Ureter (tissue), 1 donor: ENCODE results near the gene GNAZ. TPM values are rescaled to one million over a fixed set of nuclear protein-coding genes. Genes with fewer than 3 reads are reported as not detected.

Experiments used
- DNase-seq: peaks from one replicate; pipeline ENCODE4 v3.0.0-alpha.2; 2020; ENCODE audit warnings: low spot score
- total RNA-seq: library from RNA; stranded (reverse); gene quantifications from one replicate; pipeline ENCODE4 v1.2.4, GENCODE V29; 2023
- donor health status: DM: yes; HTN: yes; CAD: no.

Gene GNAZ
- total RNA-seq, 1 donor from 2014 or later = 10.7 TPM

DNA sequence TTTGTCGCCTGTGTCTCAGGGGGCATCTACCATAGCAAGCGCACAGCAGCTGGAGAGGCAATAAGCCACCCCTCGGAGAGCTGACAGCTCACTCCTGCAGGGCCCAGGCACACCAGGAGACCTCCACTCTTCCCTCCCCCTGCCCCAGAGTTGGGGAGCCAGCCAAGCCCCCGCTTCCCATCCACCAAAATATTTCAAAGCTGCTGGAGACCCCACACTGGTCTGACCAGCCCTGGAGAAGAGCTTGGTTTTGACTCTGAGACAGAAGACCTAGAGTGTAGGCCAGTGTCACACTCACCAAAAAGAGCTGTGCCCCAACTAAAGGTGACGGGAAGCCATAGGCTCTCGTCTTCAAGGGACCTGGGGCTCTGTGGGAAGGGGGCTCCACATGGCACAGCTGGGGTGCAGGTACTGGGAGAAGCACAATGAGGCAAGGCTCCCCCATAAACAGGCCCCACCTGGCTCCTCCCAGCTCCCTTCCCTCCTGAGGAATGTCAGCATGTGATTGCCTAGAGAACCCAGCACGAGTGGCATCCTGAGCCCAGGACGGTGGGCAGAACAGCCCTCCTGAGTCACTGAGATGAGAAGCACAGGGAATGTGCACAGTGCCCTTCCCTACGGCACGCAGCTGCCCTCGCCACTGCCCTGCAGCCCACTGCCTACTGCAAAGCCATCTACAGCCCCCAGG, 5.8 kb upstream of the GNAZ start:
- peak; percentile 27 for DNase-seq

DNA sequence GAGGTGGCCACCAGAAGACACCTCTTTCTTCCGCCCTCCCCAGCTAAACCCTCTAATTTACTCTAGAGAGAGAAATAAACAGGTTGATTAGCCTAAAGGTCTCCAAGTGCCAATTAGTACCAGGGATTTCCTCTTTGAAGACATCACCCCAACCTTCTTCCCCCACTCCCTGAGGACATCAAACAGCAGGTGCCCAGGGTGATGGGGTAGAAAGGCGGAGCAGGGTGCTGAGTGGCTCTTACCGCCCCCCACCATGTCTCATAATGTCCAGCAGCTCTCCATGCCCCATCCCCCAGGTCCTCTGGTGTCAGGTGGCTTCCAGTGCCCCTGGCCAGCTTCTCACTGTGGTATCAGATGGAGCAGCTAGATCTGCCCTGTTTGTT, 5.3 kb upstream of the GNAZ start:
- peak; percentile 24 for DNase-seq

DNA sequence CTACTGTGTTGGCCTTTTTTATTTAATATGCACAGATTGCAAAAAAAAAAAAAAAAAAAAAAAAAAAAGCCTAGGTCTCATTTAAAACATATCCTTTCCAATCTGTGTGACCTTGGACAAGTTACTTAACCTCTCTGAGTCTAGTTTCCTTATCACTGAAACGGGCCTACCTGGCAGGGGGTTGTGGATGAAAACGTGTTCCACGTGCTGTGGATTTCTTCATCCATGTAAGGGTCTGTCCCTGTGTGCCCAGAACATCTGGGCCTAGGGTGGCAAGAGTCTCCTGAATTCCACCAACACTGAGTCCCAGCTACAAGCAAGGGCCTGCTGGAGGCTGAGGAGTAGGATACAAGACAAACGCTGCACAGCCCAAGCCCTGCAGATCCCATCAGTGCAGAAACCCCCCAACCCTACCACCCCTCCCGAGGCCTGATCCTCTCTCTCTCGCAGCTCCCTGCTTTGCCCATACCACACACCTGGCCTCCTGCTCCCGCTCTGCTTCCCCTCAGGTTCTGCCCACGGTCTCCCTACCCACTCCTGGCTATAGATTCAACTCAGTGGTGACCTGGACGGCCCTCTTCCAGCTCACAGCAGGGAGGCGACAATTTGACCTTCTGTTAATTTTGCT, 4.7 kb upstream of the GNAZ start:
- peak; percentile 38 for DNase-seq

DNA sequence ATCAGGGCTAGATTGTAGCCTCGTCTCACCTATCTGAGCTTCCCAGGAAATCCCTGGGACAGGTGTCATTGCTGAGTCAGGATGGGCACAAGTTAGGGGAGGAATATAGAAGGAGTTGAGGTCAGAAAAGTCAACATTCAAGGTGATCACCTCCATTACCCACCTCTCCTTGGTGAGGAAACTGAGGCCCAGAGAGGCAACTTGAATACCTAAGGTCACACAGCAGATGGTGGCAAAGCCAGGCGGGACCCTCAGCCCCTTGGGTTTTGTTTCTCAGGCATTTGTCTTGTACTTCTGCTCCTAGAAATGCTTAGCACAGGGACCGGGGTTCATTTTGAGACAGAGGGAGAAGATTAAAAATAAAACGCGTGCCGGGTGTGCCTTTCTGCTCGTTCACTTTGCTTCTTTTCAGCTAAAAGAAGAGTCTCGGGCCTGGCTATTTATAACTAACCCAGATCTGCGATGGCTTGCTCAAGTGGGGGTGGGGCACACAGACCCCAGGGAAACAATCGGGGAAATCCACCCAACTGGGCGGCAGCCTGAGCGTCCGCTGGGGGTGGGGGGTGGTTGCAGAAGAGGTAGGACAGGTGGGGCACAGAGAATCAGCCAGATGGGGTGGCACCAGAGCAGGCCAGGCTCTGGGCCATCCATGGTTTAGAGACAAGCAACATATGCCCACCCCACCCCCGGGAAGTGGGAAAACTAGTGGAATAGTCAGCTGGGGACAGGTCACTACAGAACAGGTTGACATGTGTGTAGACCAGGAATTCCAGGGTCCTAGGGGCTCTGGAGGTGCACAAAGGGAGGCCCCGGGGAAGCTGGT, 3.9 kb upstream of the GNAZ start:
- DNase-seq = peak; percentile 32

DNA sequence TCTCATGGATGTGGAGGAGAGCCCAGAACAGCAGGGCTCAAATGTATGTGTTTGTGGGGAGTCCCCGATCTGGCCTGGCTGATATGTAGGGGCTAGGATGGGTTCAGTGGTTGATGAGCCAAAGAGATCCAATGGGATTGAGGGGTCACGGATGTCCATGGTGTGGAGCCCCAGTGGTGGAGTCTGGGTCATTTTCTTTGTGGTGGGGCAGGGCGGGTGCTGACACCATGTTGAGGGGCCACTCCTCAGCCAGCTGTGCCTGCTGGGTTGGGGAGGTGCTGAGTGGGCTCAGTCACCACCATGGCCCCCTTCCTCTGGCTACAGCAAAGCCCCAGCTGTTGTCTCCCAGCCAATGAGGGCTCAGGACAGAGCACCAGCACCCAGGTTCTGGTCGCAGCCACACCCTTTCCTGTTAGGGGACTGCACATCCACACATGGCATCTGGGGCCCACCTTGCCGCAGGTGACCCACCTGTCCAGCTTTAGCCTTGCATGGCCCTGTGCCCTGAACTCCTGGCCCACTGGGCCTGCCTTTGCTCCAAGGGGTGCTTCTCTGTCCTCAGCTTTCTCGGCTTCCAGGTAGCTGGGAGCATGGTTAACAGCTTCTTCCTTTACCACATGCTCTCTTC, 3.2 kb upstream of the GNAZ start:
- DNase-seq = peak; percentile 29

DNA sequence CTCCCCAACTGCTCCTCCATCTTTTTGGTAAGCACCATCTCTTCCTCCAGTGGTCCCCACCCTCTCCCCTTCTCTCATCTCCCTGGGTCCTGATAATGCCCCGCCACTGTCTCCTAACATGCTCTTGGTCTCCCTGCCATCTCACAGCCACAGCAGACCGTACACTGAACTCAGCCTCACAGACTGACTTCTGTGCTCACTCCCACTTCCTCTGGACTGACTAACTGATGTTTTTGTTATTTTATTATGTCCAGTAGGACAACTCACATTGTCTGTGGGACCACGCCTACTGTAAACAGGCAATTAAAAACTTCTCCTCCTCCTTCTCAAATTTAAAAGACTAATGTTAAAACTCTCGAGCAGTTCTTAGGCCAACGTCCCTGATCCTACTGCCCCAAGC, 2.6 kb upstream of the GNAZ start:
- peak; percentile 6 for DNase-seq

DNA sequence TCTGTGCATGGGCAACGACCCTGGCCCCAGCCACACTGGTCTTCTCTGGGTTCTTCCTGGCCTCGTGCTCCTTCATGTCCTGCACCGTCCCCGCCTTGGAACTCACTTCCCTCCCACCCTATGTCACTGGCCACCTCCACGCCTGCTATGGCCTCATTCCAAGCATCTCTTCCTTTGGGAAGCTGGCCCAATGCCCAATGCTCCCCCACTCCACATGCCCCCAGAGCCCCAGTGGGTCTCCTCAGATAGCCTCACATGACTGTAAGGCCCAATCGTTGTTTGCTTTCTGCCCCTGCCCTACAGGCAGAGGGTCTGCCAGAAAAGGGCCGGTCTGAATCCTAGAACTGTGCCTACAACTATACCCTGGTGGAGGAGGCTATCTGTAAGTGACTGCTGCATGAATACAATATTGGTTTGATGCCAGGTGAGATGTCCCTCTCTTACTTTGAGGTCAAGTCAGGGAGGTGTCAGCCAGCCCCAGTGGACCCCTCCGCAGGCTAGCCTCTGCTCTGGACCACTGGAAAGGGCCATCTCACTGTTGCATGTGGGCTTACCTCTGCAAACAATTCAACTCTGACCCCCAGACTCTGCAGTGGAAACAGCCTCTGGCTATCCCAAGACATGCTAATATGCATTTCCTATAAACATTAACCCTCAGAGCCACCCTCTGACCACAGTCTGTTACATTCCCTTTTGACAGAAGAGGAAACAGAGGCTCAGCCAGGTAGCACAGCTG, 2.1 kb upstream of the GNAZ start:
- DNase-seq = peak; percentile 39

DNA sequence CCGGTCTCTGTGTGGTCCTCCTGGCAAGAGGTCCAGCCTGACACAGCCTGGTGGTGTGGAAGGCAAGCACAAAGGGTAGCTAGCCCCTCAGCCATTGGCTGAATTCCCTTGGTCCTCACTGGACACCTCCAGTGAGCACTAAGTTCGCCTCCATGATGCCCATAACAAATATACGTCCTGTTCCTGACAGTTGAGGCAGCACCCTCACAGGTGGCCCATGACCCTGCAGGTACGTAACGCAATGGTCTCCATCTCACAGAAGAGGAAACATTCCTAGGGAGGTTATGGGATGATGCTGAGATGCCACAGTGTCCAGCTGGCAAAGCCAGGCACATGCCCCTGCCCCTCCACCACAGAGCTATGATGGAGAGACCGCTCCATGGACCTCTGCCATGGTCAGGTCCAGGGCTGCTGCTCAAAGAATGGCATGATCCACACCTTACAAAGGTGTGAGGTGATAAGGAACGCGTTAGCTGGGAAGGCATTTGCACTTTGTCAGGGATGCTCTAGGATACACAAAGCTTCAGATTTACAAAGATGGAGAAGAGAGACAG, 1.4 kb upstream of the GNAZ start:
- no peak for DNase-seq

DNA sequence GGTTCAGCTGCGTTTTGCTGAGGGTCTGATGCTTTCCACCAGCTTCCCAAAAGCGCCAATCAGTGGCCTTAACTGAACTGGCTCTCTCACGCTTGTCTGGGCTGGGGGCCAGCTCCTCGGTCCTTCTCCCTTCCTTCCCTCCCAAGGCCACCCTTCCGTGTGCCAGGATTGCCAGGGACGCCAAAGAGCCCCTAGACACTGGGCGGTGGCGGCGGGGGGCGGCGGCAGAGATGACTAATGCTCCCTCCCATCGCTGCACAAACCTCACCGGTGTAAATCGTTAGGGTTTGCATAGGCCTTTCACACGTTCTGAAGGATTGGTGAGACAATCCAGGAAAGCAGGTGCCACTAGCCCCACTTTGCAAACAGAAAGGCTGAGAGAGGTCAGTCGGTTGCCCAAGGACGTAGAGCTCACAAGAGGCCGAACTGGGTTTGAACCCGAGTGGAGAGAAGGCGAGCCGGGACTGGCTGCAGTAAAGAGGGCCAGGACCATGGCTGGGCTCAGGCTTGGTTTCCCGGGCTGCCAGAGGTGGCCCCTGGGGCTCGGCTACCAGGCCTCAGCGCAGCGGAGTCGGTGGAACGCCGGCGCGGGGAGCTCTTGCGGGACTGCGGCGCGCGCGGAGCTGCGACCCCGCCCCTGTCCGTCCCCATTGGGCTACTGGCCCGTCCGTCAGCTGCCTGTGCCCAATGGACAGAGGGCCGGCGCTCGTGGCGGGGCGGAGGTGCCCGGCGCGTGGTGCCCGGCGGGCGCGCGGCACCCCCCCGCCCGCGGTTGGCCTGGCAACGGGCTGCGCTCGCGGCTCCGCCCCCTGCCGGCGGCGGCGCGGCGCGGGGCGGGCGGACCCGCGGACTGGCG, 589 bp upstream of the GNAZ start:
- DNase-seq = peak; percentile 92

DNA sequence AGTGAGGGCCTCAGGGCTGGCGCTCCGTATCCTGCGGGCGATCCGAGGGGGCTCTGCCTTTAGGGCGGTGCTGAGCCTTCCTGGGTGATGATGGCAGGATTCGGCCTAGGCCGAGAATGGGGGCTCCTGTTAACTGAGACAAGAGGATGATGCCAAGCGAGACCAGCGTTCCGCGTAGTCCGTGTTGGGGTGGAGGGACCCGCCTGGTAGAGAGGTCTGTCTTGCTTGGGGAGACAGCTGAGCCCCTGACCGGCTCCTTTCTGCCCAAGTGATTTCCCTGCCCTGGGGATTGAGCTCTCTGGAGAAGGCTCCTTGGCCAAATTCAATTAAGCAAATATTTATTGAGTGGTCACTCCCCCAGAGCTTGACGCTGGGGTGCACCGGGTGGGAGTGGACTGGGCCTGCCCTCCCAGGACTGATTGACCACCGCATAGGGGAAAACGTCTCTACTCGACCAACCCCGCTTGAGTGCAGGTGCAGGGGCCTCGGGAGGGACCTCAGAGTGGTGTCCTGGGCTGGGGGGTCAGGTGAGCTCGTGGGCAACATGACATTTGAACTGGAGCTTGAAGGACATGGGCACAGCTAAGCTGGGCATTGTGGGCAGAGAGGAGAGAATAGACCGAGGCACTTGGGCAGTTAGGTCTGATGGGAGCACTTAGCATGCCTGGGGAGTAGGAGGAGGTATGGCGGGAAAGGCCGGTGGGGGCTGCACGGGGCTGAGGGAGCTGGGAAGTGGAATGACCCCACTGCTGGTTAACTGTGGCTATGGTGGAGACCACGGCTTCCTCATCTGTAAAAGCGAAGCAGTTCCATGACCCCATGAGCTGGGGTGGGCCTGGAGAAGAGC, 1.1 kb downstream of the GNAZ start:
- DNase-seq = no peak

DNA sequence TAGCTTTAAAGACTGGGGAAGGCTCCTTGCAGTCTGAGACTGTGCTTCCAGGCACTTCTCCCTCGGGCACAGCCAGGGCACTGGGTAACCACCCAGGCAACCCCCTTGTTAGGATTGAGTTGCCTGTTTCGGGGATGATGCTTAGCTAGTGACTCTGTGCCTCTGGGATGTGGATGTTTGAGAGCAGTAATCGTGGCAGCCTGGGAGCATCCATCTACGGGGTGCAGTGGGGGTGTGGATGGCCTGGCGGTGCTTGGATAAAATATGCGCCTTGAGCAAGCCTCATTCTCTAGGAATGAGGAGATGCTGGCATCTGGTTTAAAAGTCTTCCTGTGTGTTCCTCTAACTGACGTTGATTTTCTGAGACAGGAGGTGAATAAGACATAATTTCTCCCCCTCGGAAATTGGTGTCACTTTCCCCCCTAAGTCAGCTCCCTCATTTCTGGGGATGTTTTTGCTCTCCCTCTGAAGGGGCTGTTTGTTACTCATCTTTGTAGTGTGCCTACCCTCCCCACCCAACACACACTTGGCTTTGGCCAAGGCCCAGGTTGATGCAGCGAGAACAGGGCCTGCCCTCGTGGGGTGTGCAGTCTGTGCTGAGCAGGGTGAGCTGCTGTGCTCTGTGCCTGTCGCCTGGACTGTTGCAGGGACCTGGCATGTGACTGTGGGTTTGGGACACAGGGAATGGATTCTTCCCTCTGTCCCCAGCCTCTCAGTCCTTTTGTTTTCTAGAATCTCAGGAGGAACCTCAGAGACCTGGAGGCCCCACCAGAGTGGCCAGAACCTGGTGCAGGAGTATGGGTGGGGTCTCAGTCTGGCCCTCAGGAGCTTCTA, 2.0 kb downstream of the GNAZ start:
- DNase-seq = no peak

DNA sequence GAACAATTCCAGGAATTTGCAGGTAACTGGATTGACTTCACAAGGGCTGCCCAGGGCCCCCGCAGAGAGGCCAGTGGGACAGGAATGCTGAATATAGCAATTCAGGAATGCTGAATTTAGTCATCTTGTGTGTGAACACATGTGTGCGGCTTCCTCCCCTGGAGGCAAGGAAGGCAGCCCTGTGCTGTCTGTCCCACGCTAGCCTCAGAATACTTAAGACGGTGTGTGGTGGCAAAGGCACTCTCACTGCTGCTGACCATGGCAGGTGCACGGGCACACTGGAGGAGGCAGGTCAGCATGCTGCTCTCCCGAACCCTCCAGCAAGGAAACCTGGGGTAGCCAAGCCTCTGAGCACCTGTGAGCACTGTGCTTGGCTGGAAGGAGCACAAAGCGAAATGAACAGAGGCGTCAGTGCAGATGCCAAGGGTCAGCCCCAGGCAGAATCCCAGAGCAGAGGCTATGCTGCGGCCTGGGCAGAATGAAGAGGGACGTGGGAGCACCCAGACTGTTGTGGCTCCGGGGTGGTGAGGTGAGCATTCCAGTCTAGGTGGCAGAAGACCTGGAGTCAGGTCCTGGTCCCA, 2.7 kb downstream of the GNAZ start:
- no peak for DNase-seq

DNA sequence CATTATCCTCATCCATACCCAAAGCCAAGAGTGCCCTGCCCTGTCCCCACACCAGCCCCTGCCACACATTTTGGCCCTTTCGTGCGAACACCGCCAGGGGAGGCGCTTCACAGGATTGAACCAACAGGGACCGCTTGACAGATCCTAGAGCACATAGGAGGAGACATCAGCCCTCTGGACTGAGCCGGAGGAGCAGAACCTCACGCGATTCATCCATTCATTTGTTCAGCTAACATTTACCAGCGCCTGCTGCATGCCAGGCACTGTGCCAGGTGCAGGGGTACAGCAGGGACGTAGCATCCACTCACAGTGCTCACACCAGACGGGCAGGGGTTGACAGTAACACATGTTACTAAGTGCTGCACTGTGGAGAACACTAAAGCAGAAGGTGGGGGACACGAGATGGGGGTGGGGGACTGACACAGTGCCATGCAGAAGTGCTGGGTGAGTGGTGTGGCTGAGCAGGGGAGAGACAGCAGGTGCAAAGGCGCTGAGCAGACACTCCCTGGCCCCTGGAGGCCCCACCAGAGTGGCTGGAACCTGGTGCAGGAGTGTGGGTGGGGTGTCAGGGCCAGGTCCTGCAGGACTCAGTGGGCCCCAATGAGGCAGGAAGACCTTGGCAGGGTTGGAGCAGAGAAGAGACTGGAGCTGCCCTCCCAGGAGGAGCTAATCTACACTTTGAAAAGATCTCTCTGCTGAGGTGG, 3.4 kb downstream of the GNAZ start:
- no peak for DNase-seq

DNA sequence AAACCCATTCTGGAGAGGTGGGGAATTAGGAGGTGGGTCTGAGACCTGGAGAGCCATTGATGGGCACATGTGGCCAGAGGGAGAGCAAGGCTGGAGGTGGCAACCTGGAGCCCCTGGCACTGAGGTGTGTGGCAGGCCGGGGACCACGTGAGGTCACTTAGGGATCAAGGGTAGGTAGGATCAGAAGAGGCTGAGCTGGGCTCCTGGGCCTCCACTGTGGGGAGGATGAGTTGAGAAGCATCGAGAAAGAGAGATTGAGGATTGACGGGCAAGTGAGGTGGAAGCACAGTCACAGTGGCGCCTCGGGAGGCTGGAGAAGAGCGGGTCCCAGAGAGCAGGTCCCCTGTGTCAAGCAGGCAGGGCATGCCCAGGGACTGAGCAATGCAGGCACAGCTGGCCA, 4.1 kb downstream of the GNAZ start:
- DNase-seq = no peak

DNA sequence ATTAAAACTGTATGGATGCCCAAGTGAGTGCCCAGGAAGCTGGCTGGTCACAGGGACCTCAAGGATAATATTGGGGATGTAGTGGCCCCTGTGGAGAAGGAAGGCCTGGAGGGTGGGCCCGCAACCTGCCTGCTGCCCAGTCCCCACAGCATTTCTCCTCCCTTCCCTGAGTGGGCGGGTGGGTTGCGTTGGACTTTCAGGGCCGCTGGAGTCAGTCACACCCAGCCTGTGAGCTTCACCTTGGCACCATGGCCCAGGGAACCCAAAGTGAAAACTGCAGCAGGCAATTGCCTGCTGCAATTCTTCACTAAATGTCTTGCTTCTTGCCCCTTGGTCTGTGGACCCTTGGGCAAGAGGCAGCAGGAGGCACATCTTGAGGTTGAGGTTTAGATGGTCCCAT, 4.7 kb downstream of the GNAZ start:
- no peak for DNase-seq

DNA sequence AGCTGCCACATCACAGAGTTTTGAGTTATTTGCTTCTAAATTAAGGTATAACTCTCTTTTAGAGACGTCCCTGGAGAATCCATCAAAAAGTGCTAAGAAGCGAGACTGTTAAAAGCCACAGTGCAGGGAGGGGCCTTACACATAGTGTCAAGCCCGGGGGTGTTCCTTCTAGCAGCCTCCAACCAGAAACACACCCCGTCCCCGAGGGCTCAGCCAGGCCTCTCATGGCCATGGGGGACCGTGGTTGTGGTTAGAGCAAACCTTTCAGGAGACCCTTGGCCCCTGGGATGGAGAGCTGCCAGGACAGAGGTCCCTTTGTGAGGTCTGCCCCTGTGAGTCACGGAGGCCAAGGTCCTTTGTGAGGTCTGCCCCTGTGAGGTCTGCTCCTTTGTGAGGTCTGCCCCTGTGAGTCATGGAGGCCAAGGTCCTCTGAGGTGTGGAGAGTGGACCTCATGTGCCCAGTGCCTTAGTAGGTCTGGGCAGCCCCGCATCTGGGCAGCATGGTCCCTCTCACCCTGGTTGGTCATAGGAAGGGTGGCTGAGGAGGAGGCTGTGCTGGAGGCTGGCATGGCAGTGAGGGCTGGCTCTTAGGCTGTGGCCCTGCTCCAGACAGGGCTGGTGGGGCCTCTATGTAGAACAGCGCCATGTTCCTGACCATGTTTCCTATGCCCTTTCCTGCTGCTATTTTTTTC, 5.4 kb downstream of the GNAZ start:
- no peak for DNase-seq
